Tibial artery (tissue), 4 donors: ENCODE measurements around the gene C13orf42.
"Not testable (repeated sequence)": the region's sequence is repeated elsewhere in the genome, so short reads cannot be mapped to it uniquely, and the experiment has no call there.

Experiments used
- DNase-seq, 2 donors: peaks; one replicate each; pipeline ENCODE4 v3.0.0-alpha.2; 2019
- H3K27ac ChIP-seq, 2 donors: fragments of 200-600 bp; sonication (generic) in 1 of 2; 1 replicate in 1 of 2; 2 replicates in 1 of 2; pipeline ENCODE4 v1.5.1; 2018 to 2019; ENCODE audit warnings: mild to moderate bottlenecking in 1 of 2
- H3K27me3 ChIP-seq, 2 donors: fragments of 200-600 bp; sonication (generic) in 1 of 2; one replicate each; pipeline versions ENCODE4 v1.5.1 to v1.6.0; 2016 to 2019
- H3K36me3 ChIP-seq, 3 donors: fragments of 200-600 bp; sonication (generic) in 2 of 3; one replicate each; pipeline ENCODE4 v1.5.1; 2016 to 2019; ENCODE audit warnings: mild to moderate bottlenecking in 2 of 3
- H3K4me1 ChIP-seq, 4 donors: fragments of 200-600 bp; sonication (generic) in 2 of 4; 1 replicate in 3 of 4; 2 replicates in 1 of 4; pipeline ENCODE4 v1.5.1; 2016 to 2019
- H3K4me3 ChIP-seq, 2 donors: fragments of 200-600 bp; sonication (generic) in 1 of 2; 1 replicate in 1 of 2; 2 replicates in 1 of 2; pipeline ENCODE4 v1.5.1; 2018 to 2019; ENCODE audit warnings: mild to moderate bottlenecking in 2 of 2
- H3K9me3 ChIP-seq, 3 donors: fragments of 200-600 bp; sonication (generic) in 1 of 3; one replicate each; pipeline ENCODE4 v1.5.1; 2016 to 2019
- intact Hi-C: fragments of 100-400 bp; cut with DNase I; formaldehyde crosslinking; loops from one replicate; pipeline ENCODE4 v1.15.0; 2023; ENCODE audit warnings: low total_unique reads
- TF ChIP-seq, protein P1 (sequence below), 2 experiments: fragments of 200-600 bp in 1 of 2; fragments of 450-650 bp in 1 of 2; IDR thresholded peaks; one replicate each; pipeline ENCODE4 v1.5.1; 2017 to 2019; ENCODE audit warnings: antibody characterized with exemption in 2 of 2, mild to moderate bottlenecking in 1 of 2, moderate library complexity in 1 of 2

Gene C13orf42

DNA sequence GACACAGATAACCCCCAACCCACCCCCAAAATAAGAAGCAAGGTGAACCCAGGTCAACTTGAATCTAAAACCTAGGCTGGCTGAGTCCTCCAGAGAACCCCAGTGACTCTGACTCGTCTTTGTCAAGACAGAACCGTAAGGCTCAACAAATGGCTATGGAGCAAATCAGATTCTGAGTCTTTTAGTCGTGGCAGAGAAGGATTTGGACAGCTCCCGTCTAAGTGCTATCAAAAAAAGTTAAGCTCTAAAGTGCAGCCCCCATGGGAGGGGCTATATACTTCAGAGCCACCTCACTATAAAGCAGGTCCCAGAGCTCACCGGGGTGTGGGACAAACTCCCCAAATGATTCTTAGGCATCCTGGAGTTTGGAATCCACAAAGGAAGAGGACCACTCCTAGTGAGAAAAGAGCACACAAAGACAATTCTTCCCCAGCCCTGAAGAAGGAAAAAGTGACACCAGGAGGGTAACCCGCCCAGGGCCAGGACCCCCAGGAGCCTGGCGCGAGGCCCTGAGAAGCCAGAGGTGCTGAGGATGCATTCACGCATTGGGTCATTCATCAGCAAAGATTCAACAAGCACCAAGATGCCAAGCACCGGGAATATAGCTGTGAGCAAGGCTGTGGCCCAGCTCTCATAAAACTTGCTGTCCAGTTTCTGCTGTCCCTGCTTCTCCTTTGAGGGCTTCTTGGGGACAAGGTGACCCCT is 25.4 kb upstream of the C13orf42 start:
- no peaks in the 10 kb centered on the region for H3K9me3 ChIP-seq
- H3K27me3 ChIP-seq = peaks cover 0 to 7% of the 10 kb centered on the region in 2 donors
- no peak overlapping the region for H3K27ac ChIP-seq
- no peak for DNase-seq
- H3K4me3 ChIP-seq = no peak overlapping the region
- no peaks in the 10 kb centered on the region for H3K4me1 ChIP-seq
- H3K36me3 ChIP-seq = no peaks in the 10 kb centered on the region
- TF ChIP-seq, protein P1, sequence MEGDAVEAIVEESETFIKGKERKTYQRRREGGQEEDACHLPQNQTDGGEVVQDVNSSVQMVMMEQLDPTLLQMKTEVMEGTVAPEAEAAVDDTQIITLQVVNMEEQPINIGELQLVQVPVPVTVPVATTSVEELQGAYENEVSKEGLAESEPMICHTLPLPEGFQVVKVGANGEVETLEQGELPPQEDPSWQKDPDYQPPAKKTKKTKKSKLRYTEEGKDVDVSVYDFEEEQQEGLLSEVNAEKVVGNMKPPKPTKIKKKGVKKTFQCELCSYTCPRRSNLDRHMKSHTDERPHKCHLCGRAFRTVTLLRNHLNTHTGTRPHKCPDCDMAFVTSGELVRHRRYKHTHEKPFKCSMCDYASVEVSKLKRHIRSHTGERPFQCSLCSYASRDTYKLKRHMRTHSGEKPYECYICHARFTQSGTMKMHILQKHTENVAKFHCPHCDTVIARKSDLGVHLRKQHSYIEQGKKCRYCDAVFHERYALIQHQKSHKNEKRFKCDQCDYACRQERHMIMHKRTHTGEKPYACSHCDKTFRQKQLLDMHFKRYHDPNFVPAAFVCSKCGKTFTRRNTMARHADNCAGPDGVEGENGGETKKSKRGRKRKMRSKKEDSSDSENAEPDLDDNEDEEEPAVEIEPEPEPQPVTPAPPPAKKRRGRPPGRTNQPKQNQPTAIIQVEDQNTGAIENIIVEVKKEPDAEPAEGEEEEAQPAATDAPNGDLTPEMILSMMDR (IDR thresholded peaks at IDR 0.05) = no peak
- intact Hi-C loops = no loop called here

DNA sequence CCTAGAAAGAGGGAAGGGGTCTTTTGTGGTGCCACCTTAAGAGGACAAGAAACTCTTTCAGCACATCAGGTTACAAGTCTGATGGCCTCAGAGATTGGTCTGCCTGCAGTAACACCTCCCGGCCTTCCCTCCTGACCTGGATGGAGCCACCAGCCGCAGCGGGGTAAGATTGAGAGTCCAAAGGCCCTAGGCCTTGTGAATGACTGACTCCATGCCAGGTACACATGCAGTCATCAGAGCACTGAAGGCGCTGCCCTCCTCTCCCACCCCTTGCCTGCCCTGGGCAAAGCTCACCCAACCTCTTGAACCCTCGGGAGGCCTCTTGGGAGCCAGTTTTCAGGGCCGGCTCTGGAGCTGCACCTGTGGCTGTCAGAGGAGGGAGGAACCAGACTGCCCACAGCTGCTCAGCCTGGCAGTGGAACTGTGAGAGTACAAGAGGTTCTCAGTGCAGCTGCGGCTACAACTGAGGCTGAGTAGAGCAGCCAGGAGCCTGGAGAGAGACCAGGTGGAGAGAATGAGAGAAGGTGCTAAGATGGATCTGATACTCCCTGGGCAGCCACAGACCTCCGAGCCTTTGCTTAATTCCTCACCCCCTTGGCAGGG is 23.8 kb upstream of the C13orf42 start:
- intact Hi-C loops = no loop called here
- Histone ChIP-seq H3K27ac (no peak overlapping the region), H3K36me3 (no peaks in the 10 kb centered on the region), H3K9me3 (no peaks in the 10 kb centered on the region), H3K4me1 (no peaks in the 10 kb centered on the region), H3K4me3 (no peak overlapping the region), H3K27me3 (peaks cover 0 to 7% of the 10 kb centered on the region in 2 donors)
- TF ChIP-seq, protein P1 (IDR thresholded peaks at IDR 0.05) = no peak
- no peak for DNase-seq

DNA sequence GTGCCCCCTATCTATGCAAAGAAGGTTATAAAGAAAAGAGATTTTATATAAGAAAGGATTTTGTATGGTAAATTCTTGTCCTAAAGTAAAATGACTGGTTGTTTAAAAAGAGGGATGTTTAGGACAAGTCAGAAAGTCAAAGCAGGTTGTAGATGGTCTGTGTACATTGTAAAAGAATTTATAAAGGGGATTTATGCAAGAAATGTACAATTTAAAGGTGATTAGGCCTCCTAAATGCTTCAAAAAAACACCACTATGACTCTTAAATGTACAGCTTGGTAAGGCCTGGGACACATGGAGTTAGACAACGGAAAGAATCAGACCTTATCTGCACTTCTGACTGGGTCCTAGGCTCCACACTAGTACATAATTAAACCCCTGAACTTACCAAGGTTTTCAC is 19.3 kb upstream of the C13orf42 start:
- TF ChIP-seq, protein P1 (IDR thresholded peaks at IDR 0.05) = no peak
- no peak for DNase-seq
- Histone ChIP-seq H3K4me3 (no peak overlapping the region), H3K36me3 (no peaks in the 10 kb centered on the region), H3K27me3 (no peaks in the 10 kb centered on the region), H3K4me1 (no peaks in the 10 kb centered on the region), H3K9me3 (no peaks in the 10 kb centered on the region), H3K27ac (no peak overlapping the region)
- intact Hi-C loops = no loop called here

DNA sequence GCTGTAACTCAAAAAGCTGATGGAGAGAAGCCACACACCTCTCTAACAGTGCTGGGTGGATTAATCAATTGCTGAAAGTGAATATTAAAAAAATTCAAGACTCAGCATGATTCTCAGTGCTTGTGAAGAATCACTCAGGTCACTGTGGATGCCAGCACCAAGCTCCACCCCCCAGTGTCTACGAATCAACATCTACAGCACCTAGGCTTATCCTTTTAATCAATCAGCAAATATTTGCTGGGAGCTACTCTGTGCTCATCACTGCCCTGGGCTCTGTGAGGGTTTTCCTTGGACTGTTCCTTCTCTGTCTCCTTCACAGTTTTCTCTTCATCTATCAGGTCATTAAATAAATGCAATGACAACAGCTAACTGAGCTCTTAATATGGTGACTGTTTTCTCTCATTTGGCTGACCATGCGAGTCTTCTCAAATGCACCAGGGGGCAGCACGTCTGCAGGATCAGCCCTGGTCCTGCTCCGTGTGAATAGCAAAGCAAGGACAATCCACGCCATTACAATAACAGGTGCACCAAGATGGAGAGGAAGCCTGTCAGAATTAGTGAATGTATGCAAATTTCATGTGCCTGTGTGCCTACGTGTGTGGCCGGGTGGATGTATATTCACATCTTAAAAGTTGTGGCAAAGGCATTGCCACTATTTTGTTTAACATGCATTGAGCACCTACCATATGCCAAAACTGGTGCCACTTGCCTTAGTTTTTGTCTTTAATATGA is 14.6 kb upstream of the C13orf42 start:
- no peaks in the 10 kb centered on the region for H3K4me1 ChIP-seq
- H3K27ac ChIP-seq = no peak overlapping the region
- peaks cover 0 to 2% of the 10 kb centered on the region in 2 donors for H3K27me3 ChIP-seq
- no peaks in the 10 kb centered on the region for H3K36me3 ChIP-seq
- no peaks in the 10 kb centered on the region for H3K9me3 ChIP-seq
- no peak overlapping the region for H3K4me3 ChIP-seq
- intact Hi-C loops = loop anchor here (10.0 kb wide), 1 partner anchor 159 kb away; no protein-coding TSS in a partner anchor
- TF ChIP-seq, protein P1 (IDR thresholded peaks at IDR 0.05) = peak; percentile 55 to 57
- peak in 1 of 2 donors; percentile 45 for DNase-seq

DNA sequence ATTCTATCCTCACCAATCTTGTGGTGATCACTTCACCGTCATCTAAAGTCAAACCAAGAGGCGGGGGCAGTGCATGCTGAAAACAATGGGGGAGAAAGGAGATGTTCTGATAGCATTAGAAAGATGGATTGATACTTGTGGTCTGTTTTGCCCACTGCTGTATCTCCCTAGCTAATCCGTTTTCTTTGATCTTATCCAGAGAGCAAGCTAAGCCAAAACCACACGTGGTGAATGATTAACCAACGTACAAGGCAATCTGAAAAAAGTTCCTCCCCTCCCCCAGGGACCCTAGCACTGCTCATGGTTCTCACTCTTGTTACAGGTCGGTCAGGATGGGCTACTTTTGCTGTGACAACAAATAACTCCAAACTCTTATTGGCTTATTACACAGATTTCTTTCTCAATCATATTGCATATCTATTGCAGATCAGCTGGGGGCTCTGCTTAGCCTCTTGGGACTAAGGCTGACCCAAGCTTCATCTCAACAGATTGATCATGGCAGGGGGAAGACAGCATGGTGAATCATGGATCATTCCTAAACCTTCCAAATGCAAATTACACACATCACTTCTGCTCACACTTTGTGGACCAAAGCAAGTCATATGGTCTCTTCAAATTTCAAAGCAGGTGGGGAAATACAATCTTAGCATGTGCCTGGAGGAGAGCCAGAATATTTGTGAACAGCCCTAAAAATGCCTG is 11.9 kb upstream of the C13orf42 start:
- Histone ChIP-seq H3K4me1 (no peaks in the 10 kb centered on the region), H3K27ac (no peak overlapping the region), H3K36me3 (no peaks in the 10 kb centered on the region), H3K9me3 (peaks cover 0 to 4% (median 0%) of the 10 kb centered on the region in 3 donors), H3K4me3 (no peak overlapping the region), H3K27me3 (peaks cover 0 to 2% of the 10 kb centered on the region in 2 donors)
- no peak for DNase-seq
- intact Hi-C loops = loop anchor here (10.0 kb wide), 1 partner anchor 162 kb away; no protein-coding TSS in a partner anchor
- TF ChIP-seq, protein P1 (IDR thresholded peaks at IDR 0.05) = no peak

DNA sequence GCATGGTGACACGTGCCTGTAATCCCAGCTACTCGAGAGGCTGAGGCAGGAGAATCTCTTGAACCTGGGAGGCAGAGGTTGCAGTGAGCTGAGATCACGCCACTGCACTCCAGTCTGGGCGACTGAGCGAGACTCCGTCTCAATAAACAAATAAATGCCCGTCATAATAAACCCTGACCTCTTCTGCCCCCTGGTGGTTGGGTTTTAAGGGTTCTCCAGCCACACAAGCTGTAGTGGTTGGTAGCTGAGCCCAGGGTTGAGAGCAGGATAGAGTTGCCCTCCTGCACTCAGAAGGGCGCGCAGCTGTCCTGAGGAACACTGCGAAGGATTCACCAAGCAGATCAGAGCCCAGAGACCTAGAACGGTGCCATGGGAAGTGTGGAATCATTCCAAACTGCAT is 9.8 kb upstream of the C13orf42 start:
- not testable (repeated sequence) for H3K9me3 ChIP-seq, DNase-seq, H3K27ac ChIP-seq, H3K4me3 ChIP-seq, H3K4me1 ChIP-seq, H3K36me3 ChIP-seq, H3K27me3 ChIP-seq
- intact Hi-C loops = loop anchor here (10.0 kb wide), 1 partner anchor 164 kb away; no protein-coding TSS in a partner anchor
